GM12892 (cell line): ENCODE results near the gene RANBP17.

Experiments used
- POLR2A ChIP-seq: IDR thresholded peaks from 2 replicates; pipeline ENCODE4 v1.6.1; 2011; ENCODE audit warnings: low read depth, low read length, control low read depth
- POLR2AphosphoS5 ChIP-seq: IDR thresholded peaks from 2 replicates; pipeline ENCODE4 v1.6.1; 2011; ENCODE audit warnings: low read depth, low read length, control low read depth
- TAF1 ChIP-seq: IDR thresholded peaks from 2 replicates; pipeline ENCODE4 v1.6.1; 2011; ENCODE audit warnings: low read depth, mild to moderate bottlenecking, control low read depth, low read length, borderline replicate concordance

DNA sequence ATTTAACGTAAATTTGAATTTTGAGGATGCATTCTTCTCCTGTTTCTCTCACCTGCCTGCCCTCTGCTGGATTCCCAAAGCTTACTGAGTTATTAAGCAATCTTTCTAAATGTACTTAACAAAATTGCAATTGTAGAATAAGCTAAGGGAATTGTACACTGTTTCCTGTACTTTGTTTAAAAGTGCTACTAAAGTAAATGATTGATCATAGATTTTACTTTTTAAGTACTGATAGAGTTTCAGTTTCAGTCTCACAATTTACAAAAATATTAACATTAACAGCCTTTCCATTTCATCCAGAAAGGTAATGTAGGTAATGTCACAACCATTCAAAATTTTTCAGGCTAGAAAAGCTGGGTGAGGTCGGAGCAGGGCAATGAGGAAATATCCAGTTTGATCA lies 4.8 kb upstream of the RANBP17 start:
- TF ChIP-seq TAF1 (no peak), POLR2AphosphoS5 (no peak), POLR2A (no peak)
